CD4-positive, alpha-beta T cell (primary cell): ENCODE measurements around the gene SLC22A31. TPM values are rescaled to one million over a fixed set of nuclear protein-coding genes. Genes with fewer than 3 reads are reported as not detected.

ENCODE experiments used
- ATAC-seq: fragments of 200-7000 bp; cut with Tn5 transposase; one replicate; pipeline ENCODE4 v1.10.0; 2022; ENCODE audit warnings: mild to moderate bottlenecking; ENCODE audit not compliant: poor library complexity
- CTCF ChIA-PET: fragments of 350-600 bp; sonication (Branson Sonifier 250); formaldehyde crosslinking; loops from one replicate; lab custom pipeline; 2021; ENCODE audit warnings: antibody characterized with exemption, inconsistent platforms; lab: Charles Lee
- POLR2A ChIA-PET: fragments of 350-600 bp; sonication (Branson Sonifier 250); formaldehyde crosslinking; loops from one replicate; lab custom pipeline; 2021; ENCODE audit warnings: antibody characterized with exemption, inconsistent platforms; lab: Charles Lee
- DNase-seq, 14 experiments: peaks; one replicate each; pipeline ENCODE4 v3.0.0-alpha.2; 2013 to 2020; ENCODE audit warnings: mixed read lengths in 2 of 14
- H3K27ac ChIP-seq, 2 donors: one replicate each; pipeline versions ENCODE4 v1.5.1 to v1.7.0; 2013; ENCODE audit warnings: low read length in 2 of 2, low read depth in 1 of 2, mild to moderate bottlenecking in 1 of 2
- H3K27me3 ChIP-seq, 2 experiments: 1 replicate in 1 of 2; 2 replicates in 1 of 2; pipeline versions ENCODE4 v1.6.1 to v1.7.0; 2013; ENCODE audit warnings: low read length in 2 of 2, control low read depth in 1 of 2, mild to moderate bottlenecking in 1 of 2, moderate library complexity in 1 of 2; ENCODE audit not compliant: insufficient read depth in 2 of 2, control insufficient read depth in 1 of 2
- H3K36me3 ChIP-seq: one replicate; pipeline ENCODE4 v1.6.1; 2013; ENCODE audit warnings: low read length, control low read depth; ENCODE audit not compliant: insufficient read depth
- H3K4me1 ChIP-seq: one replicate; pipeline ENCODE4 v1.6.1; 2013; ENCODE audit warnings: low read length, control low read depth; ENCODE audit not compliant: insufficient read depth
- H3K4me3 ChIP-seq: one replicate; pipeline ENCODE4 v1.5.1; 2013; ENCODE audit warnings: mild to moderate bottlenecking, low read length, moderate library complexity
- H3K9me3 ChIP-seq, 2 experiments: 1 replicate in 1 of 2; 2 replicates in 1 of 2; pipeline versions ENCODE4 v1.6.1 to v1.7.0; 2013; ENCODE audit warnings: low read length in 2 of 2, mild to moderate bottlenecking in 2 of 2, control low read depth in 1 of 2, moderate library complexity in 1 of 2; ENCODE audit not compliant: control insufficient read depth in 1 of 2, insufficient read depth in 1 of 2
- H3K27ac Mint-ChIP-seq: one replicate; pipeline ENCODE4 v1.8.0; 2020; ENCODE audit warnings: mixed read lengths
- H3K27me3 Mint-ChIP-seq: one replicate; pipeline ENCODE4 v1.8.0; 2021; ENCODE audit warnings: mixed read lengths
- H3K36me3 Mint-ChIP-seq: one replicate; pipeline ENCODE4 v1.8.0; 2021; ENCODE audit warnings: low read depth, mixed read lengths
- H3K4me1 Mint-ChIP-seq: one replicate; pipeline ENCODE4 v1.8.0; 2021; ENCODE audit warnings: low read depth, mixed read lengths
- H3K4me3 Mint-ChIP-seq: one replicate; pipeline ENCODE4 v1.8.0; 2020; ENCODE audit warnings: mild to moderate bottlenecking, mixed read lengths
- H3K9me3 Mint-ChIP-seq: one replicate; pipeline ENCODE4 v1.8.0; 2020; ENCODE audit warnings: mixed read lengths
- intact Hi-C, 2 experiments: fragments of 100-400 bp; cut with DNase I in 1 of 2; cut with micrococcal nuclease in 1 of 2; formaldehyde crosslinking; loops; one replicate each; pipeline versions ENCODE4 v1.15.1 to v1.9.0; 2023 to 2025; cut with DNase I, micrococcal nuclease
- total RNA-seq, 174 experiments: library from RNA in 2 of 174; stranded (reverse) in 2 of 174; gene quantifications; one replicate each; pipeline ENCODE4 v1.2.3 and lab custom pipeline; 2021 to 2026
- TF ChIP-seq, protein P1 (sequence below): fragments of 200-600 bp; IDR thresholded peaks from one replicate; pipeline ENCODE4 v1.8.0; 2022; ENCODE audit warnings: antibody characterized with exemption, mild to moderate bottlenecking

Gene SLC22A31
- total RNA-seq, 2 experiments from 2014 or later: 2.1 to 2.9 TPM

DNA sequence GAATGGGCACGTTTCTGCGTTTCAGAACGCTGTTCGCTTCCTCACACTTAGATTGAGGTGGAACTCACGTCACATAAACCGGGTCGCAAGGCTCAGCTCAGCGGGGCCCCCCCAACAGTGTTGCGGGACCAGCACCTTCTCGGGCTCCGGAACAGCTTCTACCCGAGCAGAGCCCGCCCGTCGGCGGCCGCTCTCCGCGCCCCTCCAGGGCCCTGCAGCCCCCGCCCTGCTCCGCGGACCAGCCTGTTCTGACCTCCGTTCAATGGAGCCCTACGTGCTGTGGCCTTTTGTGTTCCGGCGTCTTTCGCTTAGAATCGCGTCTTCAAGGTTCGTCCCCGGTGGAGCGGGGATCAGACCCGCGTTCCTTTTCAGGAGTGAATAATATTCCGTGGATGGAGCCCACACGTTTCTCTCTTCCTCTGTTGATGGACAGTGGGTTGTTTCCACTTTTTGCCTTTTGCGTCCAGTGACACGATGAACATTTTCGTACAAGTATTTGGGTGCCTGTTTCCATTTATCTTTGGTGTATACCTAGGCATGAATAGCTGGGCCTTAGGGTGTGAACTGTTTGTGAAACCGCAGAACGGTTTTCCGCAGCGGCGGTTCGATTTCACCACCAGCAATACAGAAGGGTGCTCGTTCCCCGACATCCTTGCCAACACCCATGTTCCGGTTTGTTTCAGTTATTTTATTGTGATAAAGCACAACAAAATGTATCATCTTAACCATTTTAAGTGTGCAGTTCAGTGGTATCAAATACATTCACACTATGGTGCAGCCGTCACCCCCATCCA is 2.3 kb upstream of the SLC22A31 start:
- no peaks in the 10 kb centered on the region for H3K9me3 Mint-ChIP-seq
- H3K27me3 ChIP-seq: peaks cover 29 to 49% of the 10 kb centered on the region in 2 experiments
- ChIA-PET POLR2A (interaction anchor here (1.1 kb wide), 1 partner anchor 10 kb away, joined by 4 read pairs; no protein-coding TSS in a partner anchor), CTCF (no interaction called here)
- peaks cover 0 to 20% of the 10 kb centered on the region in 2 experiments for H3K9me3 ChIP-seq
- peaks cover 20% of the 10 kb centered on the region for H3K4me1 ChIP-seq
- no peaks in the 10 kb centered on the region for H3K36me3 ChIP-seq
- H3K27ac Mint-ChIP-seq: peak overlapping the region; percentile 4
- peak overlapping the region; percentile 26 for H3K4me3 ChIP-seq
- no peaks in the 10 kb centered on the region for H3K36me3 Mint-ChIP-seq
- DNase-seq (peak in 1 of 14 experiments; percentile 23), ATAC-seq (no peak)
- TF ChIP-seq, protein P1, sequence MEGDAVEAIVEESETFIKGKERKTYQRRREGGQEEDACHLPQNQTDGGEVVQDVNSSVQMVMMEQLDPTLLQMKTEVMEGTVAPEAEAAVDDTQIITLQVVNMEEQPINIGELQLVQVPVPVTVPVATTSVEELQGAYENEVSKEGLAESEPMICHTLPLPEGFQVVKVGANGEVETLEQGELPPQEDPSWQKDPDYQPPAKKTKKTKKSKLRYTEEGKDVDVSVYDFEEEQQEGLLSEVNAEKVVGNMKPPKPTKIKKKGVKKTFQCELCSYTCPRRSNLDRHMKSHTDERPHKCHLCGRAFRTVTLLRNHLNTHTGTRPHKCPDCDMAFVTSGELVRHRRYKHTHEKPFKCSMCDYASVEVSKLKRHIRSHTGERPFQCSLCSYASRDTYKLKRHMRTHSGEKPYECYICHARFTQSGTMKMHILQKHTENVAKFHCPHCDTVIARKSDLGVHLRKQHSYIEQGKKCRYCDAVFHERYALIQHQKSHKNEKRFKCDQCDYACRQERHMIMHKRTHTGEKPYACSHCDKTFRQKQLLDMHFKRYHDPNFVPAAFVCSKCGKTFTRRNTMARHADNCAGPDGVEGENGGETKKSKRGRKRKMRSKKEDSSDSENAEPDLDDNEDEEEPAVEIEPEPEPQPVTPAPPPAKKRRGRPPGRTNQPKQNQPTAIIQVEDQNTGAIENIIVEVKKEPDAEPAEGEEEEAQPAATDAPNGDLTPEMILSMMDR: no peak
- peaks cover 15% of the 10 kb centered on the region for H3K4me1 Mint-ChIP-seq
- H3K27me3 Mint-ChIP-seq: peaks cover 60% of the 10 kb centered on the region
- peak overlapping the region; percentile 68 for H3K4me3 Mint-ChIP-seq
- intact Hi-C loops: no loop called here
- no peak overlapping the region for H3K27ac ChIP-seq

DNA sequence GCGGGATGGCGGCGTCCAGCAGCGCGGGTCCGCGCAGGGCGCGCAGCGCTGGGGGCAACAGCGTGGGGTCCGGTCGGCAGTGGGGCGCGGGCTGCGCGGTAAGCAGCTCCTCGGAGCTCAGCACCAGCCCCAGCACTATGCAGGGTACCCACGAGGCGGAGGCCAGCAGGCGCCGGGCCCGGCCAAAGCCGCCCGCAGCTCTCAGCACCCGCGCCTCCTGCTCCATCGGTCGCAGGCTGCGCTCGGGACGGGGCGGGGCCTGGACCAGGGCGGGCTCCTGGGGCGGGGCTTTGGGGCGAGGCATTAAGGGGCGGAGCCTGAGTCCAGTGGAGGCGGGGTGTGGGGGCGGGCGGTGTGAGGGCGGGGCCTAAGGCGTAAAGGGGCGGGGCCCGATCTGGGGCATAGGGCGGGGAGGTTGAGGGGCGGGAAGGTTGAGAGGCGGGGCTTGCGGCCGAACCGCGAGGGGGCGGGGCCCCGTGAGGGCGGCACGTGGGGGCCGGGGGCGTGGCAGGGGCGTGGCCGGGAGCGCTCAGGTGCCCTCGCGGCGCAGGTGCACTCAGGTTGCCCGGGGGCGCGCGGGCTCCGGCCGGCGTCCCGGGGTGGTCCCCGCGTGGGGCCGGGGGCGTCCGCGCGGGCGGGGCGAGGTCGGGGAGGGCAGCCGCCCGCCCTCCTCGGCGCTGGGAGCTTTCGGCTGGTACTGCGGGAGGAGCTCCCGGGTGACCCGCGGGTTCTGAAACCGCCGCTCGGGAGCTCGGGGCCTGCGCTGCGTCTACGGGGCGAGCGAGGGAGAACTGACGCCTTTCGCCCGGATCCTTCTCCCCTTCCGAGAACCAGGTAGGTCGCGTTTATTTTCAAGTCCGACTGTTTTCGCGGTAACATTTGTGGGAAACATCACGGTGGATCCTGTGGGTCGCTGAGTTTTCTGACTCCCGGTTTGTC is 1.4 kb upstream of the SLC22A31 start:
- no peaks in the 10 kb centered on the region for H3K9me3 Mint-ChIP-seq
- Histone ChIP-seq H3K27ac (no peak overlapping the region), H3K4me3 (peak overlapping the region; percentile 26), H3K36me3 (no peaks in the 10 kb centered on the region), H3K4me1 (peaks cover 20% of the 10 kb centered on the region), H3K27me3 (peaks cover 28 to 49% of the 10 kb centered on the region in 2 experiments), H3K9me3 (peaks cover 0 to 20% of the 10 kb centered on the region in 2 experiments)
- no peaks in the 10 kb centered on the region for H3K36me3 Mint-ChIP-seq
- TF ChIP-seq, protein P1: no peak
- peak; percentile 92 for ATAC-seq
- peaks cover 15% of the 10 kb centered on the region for H3K4me1 Mint-ChIP-seq
- peak overlapping the region; percentile 68 for H3K4me3 Mint-ChIP-seq
- intact Hi-C loops: no loop called here
- DNase-seq: peak; percentile 71 to 87 (median 77)
- peaks cover 51% of the 10 kb centered on the region for H3K27me3 Mint-ChIP-seq
- H3K27ac Mint-ChIP-seq: no peak overlapping the region
- CTCF ChIA-PET: no interaction called here
- POLR2A ChIA-PET: interaction anchor here (1.1 kb wide), 1 partner anchor 9 kb away, joined by 4 read pairs; no protein-coding TSS in a partner anchor

DNA sequence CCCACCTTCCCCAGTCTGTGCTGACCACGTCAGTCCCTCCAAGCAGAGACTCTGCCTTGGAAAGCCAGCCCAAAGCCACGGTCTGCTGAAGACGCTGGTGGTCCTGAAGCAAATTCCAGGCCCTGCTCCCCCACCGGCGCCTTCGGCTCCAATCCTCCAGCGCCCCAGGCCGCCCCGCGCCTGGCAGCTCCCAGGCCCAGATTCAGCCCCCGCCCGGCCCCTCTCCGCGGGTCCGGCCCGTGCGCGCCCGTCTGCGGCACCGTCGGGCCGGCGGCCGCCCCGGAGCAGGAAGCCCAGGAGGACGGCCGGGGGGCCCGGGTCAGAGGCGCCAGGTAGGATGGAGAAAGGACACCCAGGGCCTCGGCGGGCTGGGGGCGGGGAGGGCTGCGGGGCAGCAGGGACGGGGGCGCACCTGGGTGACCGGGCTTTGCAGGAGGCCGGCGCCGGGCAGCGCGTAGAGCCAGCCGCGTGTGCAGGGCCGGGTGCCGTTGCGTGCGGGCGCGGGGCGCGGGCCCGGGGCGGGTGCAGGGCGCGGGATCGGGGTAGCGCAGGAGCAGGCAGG is 594 bp upstream of the SLC22A31 start:
- Mint-ChIP-seq H3K27ac (no peak overlapping the region), H3K4me1 (peaks cover 15% of the 10 kb centered on the region), H3K36me3 (no peaks in the 10 kb centered on the region), H3K9me3 (no peaks in the 10 kb centered on the region), H3K4me3 (peak overlapping the region; percentile 54), H3K27me3 (peaks cover 47% of the 10 kb centered on the region)
- DNase-seq: peak in 1 of 14 experiments; percentile 29
- intact Hi-C loops: no loop called here
- no peaks in the 10 kb centered on the region for H3K36me3 ChIP-seq
- H3K9me3 ChIP-seq: peaks cover 0 to 20% of the 10 kb centered on the region in 2 experiments
- ChIA-PET CTCF (no interaction called here), POLR2A (no interaction called here)
- TF ChIP-seq, protein P1: no peak
- H3K4me3 ChIP-seq: no peak overlapping the region
- peaks cover 20% of the 10 kb centered on the region for H3K4me1 ChIP-seq
- H3K27me3 ChIP-seq: peaks cover 28 to 49% of the 10 kb centered on the region in 2 experiments
- H3K27ac ChIP-seq: no peak overlapping the region
- ATAC-seq: peak; percentile 3
